Chondrocyte (in vitro differentiated cells): ENCODE results near the gene NEURL1B. TPM values are rescaled to one million over a fixed set of nuclear protein-coding genes. Genes with fewer than 3 reads are reported as not detected.

Experiments
- DNase-seq: peaks from one replicate; pipeline ENCODE4 v3.0.0; 2021; ENCODE audit warnings: mixed read lengths, low spot score
- H3K27ac Mint-ChIP-seq: one replicate; pipeline ENCODE4 v1.8.0; 2021; ENCODE audit warnings: mild to moderate bottlenecking, moderate library complexity, mixed read lengths; ENCODE audit not compliant: unreplicated experiment
- H3K27me3 Mint-ChIP-seq: 2 replicates; pipeline ENCODE4 v1.8.0; 2021; ENCODE audit warnings: low read depth, mixed read lengths
- H3K36me3 Mint-ChIP-seq: 2 replicates; pipeline ENCODE4 v1.8.0; 2021; ENCODE audit warnings: low read depth, mixed read lengths
- H3K4me1 Mint-ChIP-seq: 2 replicates; pipeline ENCODE4 v1.8.0; 2021; ENCODE audit warnings: low read depth, mild to moderate bottlenecking, mixed read lengths
- H3K4me3 Mint-ChIP-seq: one replicate; pipeline ENCODE4 v1.8.0; 2021; ENCODE audit warnings: mild to moderate bottlenecking, moderate library complexity, mixed read lengths; ENCODE audit not compliant: unreplicated experiment
- H3K9me3 Mint-ChIP-seq: 2 replicates; pipeline ENCODE4 v1.8.0; 2021; ENCODE audit warnings: low read depth, mixed read lengths
- CTCF ChIP-seq: fragments of 200-600 bp; sonication (generic); IDR thresholded peaks from 2 replicates; pipeline ENCODE4 v1.5.0; 2021; ENCODE audit warnings: antibody characterized with exemption, mild to moderate bottlenecking, moderate library complexity
- total RNA-seq: library from RNA; stranded (reverse); gene quantifications from 3 replicates; pipeline ENCODE4 v1.2.1, GENCODE V29; 2021

Gene NEURL1B
- total RNA-seq, 1 donor from 2014 or later, result 5.4 TPM

DNA sequence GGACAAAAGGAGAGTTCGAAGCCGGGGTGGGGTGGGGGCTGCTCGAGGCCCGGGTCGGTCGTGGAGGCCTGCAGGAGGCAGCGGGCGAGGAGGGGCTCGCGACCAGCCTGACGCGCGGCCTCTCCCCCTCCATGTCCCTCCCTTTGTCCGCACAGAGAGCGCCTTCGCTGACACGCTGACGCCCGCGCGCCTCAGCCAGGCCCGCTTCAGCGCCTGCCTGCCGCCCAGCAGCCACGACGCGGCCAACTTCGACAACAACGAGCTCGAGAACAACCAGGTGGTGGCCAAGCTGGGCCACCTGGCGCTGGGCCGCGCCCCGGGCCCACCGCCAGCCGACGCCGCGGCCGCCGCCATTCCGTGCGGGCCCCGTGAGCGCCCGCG is 42.2 kb downstream of the NEURL1B start:
- no peak overlapping the region for H3K27ac Mint-ChIP-seq
- H3K4me3 Mint-ChIP-seq, result no peak overlapping the region
- peaks cover 4% of the 10 kb centered on the region for H3K27me3 Mint-ChIP-seq
- H3K4me1 Mint-ChIP-seq, result peaks cover 12% of the 10 kb centered on the region
- DNase-seq, result no peak
- no peaks in the 10 kb centered on the region for H3K9me3 Mint-ChIP-seq
- peaks cover 2% of the 10 kb centered on the region for H3K36me3 Mint-ChIP-seq
- TF ChIP-seq CTCF, result no peak

GRCh38 chr5:172683645-172684471 is 42.8 kb downstream of the NEURL1B start:
- DNase-seq, result no peak
- no peaks in the 10 kb centered on the region for H3K9me3 Mint-ChIP-seq
- peaks cover 2% of the 10 kb centered on the region for H3K36me3 Mint-ChIP-seq
- no peak overlapping the region for H3K4me3 Mint-ChIP-seq
- peaks cover 14% of the 10 kb centered on the region for H3K4me1 Mint-ChIP-seq
- no peak overlapping the region for H3K27ac Mint-ChIP-seq
- H3K27me3 Mint-ChIP-seq, result peaks cover 4% of the 10 kb centered on the region
- TF ChIP-seq CTCF, result no peak

DNA sequence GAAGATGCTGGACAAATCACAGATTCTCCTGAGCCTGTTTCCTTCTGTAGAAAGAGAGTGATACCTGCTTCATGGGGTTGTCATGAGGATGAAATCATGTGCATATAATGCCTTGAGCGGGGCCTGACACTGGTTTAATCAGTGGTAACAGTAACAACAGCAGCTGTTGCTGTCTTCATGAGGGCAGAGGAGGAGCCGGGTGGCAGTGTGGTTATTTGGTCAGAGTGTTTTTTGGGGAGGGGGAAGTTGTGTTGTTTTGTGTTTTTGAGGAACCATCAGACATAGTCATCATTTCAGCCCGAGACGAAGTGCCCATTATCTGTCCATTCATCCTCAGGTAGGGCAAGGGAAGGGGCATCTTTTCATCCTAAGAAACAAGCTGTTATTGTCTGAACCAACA is 44.0 kb downstream of the NEURL1B start:
- H3K4me3 Mint-ChIP-seq, result no peak overlapping the region

GRCh38 chr5:172686111-172686510 is 45.0 kb downstream of the NEURL1B start:
- Mint-ChIP-seq H3K4me1 (peaks cover 19% of the 10 kb centered on the region), H3K27ac (no peak overlapping the region), H3K4me3 (no peak overlapping the region), H3K27me3 (peaks cover 4% of the 10 kb centered on the region), H3K9me3 (no peaks in the 10 kb centered on the region), H3K36me3 (peaks cover 2% of the 10 kb centered on the region)
- DNase-seq, result no peak
- TF ChIP-seq CTCF, result no peak

More for the DNA sequence above, 44.0 kb downstream of the NEURL1B start:
- peaks cover 4% of the 10 kb centered on the region for H3K27me3 Mint-ChIP-seq
- no peaks in the 10 kb centered on the region for H3K9me3 Mint-ChIP-seq
- TF ChIP-seq CTCF, result no peak
- peaks cover 2% of the 10 kb centered on the region for H3K36me3 Mint-ChIP-seq
- H3K27ac Mint-ChIP-seq, result no peak overlapping the region
- DNase-seq, result no peak
- peaks cover 19% of the 10 kb centered on the region for H3K4me1 Mint-ChIP-seq

- Mint-ChIP-seq H3K4me3 (no peak overlapping the region), H3K4me1 (peaks cover 19% of the 10 kb centered on the region), H3K9me3 (no peaks in the 10 kb centered on the region), H3K27ac (peak overlapping the region; percentile 36), H3K27me3 (peaks cover 4% of the 10 kb centered on the region), H3K36me3 (peaks cover 2% of the 10 kb centered on the region)
- no peak for TF ChIP-seq CTCF
- DNase-seq, result no peak
Measured at GRCh38 chr5:172686539-172687390, 45.7 kb downstream of the NEURL1B start.
